Left ventricle myocardium superior (tissue), 1 donor: ENCODE results near the gene PIK3C2B. TPM values are rescaled to one million over a fixed set of nuclear protein-coding genes. Genes with fewer than 3 reads are reported as not detected.
A peak's percentile ranks its signal among the peaks of the same experiment; 100 is the strongest.
"Not testable (repeated sequence)": the region's sequence is repeated elsewhere in the genome, so short reads cannot be mapped to it uniquely, and the experiment has no call there.

Experiments
- ATAC-seq: fragments of 200-7000 bp; cut with Tn5 transposase; one replicate; pipeline ENCODE4 v1.9.1; 2020; ENCODE audit warnings: mild to moderate bottlenecking, moderate library complexity
- DNase-seq: peaks from one replicate; pipeline ENCODE4 v3.0.0-alpha.2; 2020
- intact Hi-C: fragments of 100-400 bp; cut with micrococcal nuclease; formaldehyde crosslinking; loops from one replicate; pipeline ENCODE4 v1.11.0; 2022
- long read RNA-seq: library from polyadenylated mRNA; unstranded; transcript quantifications from one replicate; pipeline ENCODE4 v2.0.0, GENCODE V29; 2021
- total RNA-seq: library from RNA; stranded (reverse); fragmentation: NEBNext Ultra II Directional; extraction: Animal tissue kit (Norgen Biotek cat#: 25700); gene quantifications from one replicate; pipeline ENCODE4 v1.2.1, GENCODE V29; 2021
- donor health status: DM: no; HTN: yes; CAD: no; lungs with severe emphysema.

PIK3C2B gene, protein sequence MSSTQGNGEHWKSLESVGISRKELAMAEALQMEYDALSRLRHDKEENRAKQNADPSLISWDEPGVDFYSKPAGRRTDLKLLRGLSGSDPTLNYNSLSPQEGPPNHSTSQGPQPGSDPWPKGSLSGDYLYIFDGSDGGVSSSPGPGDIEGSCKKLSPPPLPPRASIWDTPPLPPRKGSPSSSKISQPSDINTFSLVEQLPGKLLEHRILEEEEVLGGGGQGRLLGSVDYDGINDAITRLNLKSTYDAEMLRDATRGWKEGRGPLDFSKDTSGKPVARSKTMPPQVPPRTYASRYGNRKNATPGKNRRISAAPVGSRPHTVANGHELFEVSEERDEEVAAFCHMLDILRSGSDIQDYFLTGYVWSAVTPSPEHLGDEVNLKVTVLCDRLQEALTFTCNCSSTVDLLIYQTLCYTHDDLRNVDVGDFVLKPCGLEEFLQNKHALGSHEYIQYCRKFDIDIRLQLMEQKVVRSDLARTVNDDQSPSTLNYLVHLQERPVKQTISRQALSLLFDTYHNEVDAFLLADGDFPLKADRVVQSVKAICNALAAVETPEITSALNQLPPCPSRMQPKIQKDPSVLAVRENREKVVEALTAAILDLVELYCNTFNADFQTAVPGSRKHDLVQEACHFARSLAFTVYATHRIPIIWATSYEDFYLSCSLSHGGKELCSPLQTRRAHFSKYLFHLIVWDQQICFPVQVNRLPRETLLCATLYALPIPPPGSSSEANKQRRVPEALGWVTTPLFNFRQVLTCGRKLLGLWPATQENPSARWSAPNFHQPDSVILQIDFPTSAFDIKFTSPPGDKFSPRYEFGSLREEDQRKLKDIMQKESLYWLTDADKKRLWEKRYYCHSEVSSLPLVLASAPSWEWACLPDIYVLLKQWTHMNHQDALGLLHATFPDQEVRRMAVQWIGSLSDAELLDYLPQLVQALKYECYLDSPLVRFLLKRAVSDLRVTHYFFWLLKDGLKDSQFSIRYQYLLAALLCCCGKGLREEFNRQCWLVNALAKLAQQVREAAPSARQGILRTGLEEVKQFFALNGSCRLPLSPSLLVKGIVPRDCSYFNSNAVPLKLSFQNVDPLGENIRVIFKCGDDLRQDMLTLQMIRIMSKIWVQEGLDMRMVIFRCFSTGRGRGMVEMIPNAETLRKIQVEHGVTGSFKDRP (N-terminal part only)
- total RNA-seq, result 23.6 TPM
- long read RNA-seq, partial matches to known transcripts, result 1 of 5 reads
- long read RNA-seq, other reads (novel, unspliced or antisense), result 4 of 5 reads

DNA sequence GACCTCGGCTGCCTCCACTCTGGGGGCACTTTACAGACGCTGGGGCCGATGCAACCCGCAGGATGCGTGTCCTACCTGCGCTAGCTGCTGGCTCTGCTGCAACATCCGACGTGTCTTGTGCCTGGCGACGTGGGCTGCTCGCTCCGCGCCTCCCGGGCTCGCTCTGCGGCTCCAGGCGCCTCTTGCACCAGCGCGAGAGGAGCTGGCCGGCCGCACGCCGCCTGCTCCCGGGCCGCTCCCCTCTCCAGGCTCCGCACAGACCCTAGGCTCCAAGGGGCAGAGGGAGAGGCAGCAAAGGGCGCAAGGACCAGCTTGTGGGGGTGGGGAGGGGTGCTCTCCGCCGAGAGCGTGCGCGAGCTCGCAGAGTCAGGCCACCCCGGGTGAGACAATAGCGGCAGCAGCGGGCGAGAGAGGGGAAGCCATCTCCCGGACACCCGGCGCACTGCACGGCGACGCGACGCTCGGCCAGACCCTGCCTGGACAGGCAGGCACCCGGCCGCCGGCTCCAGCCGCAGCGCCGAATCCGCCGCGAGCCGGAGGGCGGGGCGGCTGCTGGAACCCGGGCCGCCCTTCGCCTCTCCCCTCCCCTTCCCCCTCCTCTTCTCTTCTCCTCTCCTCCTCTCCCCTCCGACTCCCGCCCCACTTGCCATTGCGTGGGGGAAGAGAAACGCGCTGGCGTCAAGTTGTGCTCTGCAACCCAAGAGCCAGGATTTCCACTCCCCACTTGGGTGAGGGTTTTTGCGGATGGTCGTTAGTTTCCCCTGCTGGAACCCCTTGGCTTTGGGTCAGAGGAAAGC is at the start of gene PIK3C2B:
Gene PIK3C2B, minus strand, starts transcription at position 525 of the 797 bp plus-strand sequence. CDS start 25,003 bp downstream, outside the sequence.
- ATAC-seq (peak; percentile 96), DNase-seq (peak; percentile 91)
- intact Hi-C loops, result no loop called here

DNA sequence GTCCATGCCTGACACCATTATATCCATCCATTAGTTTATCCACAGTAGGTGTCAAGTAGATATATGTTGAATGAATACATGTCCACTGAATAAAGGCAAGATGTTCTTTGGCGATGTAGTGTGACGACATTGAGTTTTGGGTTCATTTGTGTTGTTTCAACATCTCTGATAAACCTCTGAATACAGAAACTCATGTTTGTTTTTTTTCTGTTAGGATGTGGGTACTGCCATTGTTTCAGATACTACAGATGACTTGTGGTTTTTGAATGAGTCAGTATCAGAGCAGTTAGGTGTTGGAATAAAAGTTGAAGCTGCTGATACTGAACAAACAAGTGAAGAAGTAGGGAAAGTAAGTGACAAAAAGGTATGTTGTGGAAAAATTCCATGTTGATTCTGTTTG is 49.7 kb upstream of the PIK3C2B start:
- no peak for ATAC-seq

DNA sequence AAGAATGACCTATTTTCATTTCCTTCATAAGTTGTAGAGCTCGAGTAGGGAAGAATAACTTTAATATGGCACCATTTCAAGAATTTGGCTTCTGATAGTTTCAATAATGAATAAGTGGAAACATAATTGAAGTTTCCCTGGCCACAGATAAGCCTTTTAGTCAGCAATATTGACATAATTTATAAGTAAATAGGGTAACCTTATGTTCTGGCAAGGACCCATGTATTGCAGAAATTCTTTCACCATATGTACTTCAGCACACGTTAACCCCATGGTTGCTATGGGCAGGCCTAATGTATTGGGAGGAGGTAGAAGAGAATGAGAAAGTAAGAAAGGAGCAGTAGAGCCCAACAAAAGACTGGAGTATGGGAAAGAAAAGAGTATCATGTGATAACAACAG is 47.0 kb upstream of the PIK3C2B start:
- intact Hi-C loops, result no loop called here
- ATAC-seq, result no peak
- DNase-seq, result no peak

More for the DNA sequence above, 49.7 kb upstream of the PIK3C2B start:
- intact Hi-C loops, result no loop called here
- no peak for DNase-seq

DNA sequence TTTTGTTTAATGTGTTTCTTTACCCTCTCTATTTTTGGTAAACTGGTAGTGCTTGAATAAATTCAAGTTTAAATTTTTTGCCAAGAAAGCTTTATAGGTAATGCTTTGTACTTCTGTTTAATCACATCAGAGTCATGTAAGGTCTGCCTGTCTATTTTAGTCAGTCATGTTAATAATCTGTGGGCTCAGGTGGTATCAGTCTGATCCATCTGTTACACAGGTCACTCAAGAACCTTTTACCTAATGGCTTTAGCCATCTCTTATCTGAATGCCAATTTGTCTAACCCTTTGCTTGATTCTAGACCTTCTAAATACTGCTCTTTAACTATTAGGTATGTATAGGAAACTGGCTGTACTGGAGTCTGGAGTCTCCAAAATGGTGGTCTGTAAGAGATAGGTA is 38.2 kb upstream of the PIK3C2B start:
- no peak for DNase-seq
- intact Hi-C loops, result no loop called here
- ATAC-seq, result no peak

DNA sequence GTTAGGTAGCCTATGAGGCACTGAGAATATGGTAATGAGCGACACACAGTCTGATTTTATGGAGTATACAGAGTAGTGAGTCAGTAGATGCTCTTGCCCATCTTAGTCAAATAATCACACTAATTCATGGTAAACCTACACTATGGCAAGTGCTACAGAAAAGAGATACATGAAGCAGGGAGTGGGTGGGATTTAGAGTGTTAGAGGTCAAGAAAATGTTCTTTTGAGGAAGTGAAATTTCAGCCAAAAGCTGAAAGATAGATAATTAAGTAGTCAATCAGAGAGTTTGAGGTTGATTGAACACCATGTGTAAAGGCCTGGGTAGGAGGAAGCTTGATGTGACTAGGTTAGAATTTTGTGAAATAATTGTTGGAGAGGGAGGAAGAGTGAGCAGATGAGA is 36.3 kb upstream of the PIK3C2B start:
- intact Hi-C loops, result no loop called here
- no peak for DNase-seq
- ATAC-seq, result no peak

DNA sequence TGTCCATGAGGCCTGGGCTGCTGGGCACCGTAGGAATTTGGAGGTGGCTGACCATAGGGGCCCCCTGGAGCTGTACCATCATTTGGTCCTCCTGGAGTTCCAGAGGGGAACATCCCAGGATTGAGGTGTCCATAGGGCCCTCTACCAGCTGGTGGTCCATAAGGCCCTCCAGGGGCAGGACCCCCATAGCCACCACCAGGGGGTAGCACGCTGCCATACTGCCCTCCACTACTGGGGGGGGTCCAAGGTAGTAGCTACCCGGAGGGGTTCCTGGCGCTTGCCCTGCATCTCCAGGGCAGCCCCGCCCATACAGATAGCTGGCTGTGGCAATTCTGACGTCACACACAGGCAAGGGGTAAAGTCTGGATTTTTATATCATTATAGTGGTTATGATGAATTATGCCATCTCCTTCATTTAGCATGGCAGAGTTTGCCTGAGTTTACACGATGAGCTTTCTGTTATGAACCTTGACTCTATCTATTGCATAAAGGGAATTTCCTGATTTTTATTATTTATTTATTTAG is 34.8 kb upstream of the PIK3C2B start:
- no peak for DNase-seq
- peak; percentile 24 for ATAC-seq
- intact Hi-C loops, result no loop called here

DNA sequence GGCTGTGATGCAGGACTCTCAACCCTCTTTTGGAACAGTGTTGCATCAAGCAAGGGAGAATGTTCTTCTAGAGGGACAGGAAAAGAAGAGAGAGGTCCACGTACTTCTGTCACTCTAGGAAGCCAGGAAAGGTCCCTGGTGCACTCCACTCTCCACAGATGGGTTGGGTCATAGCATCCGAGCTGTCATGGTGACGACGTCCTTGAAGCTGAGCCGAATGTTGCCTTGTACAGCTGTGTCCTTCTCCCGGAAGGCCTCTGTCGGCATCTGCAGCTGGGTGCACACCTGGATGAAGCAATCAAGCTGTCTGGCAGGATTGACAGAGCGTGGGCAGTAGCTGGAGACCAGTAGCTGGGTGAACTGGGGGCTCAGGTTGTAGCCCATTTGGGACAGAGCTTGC is 34.1 kb upstream of the PIK3C2B start:
- peak; percentile 39 for ATAC-seq
- intact Hi-C loops, result no loop called here
- DNase-seq, result no peak

DNA sequence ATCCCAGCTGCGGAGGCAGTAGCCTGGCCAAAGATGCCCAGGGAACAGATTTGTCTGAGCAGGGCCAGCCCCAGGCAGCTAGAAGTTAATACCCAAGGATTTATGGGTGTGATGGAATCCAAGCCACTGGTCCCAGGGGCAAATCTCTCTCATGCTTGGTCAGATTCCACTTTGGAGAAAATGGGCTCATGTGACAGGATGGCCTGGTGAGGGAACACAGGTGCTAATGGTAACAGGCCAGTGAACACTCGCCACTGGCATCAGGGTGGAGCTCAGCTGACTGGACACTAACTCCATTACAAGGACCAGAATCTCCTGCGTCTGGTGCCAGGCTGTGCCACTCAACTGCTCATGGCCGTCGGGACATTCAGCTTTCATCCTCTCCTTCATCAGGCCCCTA is 33.6 kb upstream of the PIK3C2B start:
- ATAC-seq (peak; percentile 23), DNase-seq (no peak)
- intact Hi-C loops, result no loop called here

DNA sequence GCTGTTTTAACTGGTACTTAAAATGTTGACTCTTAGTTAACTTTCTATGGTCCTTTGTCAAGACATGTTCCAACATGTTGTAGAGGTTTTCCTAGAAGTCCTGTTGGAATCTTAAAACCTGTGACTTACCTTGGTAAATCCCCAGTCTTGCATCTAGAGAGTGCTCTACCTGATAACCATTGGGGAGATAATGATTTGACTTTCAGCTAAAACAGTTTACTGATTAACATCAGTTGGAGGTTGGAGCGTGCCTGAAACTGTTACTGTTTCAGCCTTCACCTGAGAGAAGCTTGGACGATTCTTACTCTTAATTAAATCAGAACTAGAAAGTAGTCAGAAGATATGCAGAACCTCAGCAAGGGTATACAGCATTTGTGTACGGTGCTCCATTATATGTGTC is 30.4 kb upstream of the PIK3C2B start:
- DNase-seq (no peak), ATAC-seq (no peak)
- intact Hi-C loops, result no loop called here

DNA sequence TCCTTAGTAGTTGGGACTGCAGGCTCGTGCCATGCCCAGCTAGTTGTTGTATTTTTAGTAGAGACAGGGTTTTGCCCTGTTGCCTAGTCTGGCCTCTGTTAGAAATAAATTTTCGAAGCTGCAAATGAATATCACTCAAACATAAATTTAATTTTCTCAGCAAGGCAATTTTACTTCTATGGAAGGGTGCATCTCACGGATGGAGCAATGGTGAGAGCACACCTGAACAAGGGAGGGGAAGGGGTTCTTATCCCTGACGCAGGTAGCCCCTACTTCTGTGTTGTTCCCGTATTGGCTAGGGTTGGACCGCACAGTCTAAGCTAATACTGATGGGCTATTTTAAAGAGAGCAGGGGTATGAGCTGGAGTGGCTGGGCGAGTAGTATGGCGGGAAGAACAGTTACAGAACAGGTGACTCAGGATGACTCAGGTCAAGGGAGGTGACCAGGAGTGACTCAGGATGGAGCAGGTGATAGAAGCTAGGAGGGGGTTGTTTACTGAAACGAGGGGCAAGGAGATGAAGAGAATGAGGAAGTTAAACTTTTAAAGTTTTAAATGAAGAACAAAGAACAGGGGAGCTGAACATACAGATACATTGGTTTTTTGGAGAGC is 29.1 kb upstream of the PIK3C2B start:
- ATAC-seq (no peak), DNase-seq (no peak)
- intact Hi-C loops, result no loop called here

DNA sequence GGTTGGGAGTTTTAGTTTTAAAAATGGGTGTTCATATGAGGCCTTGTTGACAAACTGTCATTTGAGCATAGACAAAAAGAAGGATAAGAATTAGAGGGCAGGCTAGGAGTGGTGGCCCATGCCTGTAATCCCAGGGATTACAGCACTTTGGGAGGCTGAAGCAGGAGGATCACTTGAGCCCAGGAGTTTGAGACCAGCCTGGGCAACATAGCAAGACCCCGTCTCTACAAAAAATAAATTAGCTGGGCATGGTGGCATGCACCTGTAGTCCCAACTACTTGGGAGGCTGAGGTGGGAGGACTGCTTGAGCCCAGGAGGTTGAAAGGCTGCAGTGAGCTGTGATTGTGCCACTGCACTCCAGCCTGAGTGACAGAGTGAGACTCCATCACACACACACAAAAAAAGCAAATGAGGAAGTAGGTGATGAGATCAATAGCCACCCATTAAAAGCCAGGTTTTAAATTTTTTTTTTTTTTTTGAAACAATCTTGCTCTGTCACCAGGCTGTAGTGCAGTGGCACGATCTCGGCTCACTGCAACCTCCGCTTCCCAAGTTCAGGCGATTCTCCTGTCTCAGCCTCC is 27.4 kb upstream of the PIK3C2B start:
- intact Hi-C loops, DNase-seq: not testable (repeated sequence)

DNA sequence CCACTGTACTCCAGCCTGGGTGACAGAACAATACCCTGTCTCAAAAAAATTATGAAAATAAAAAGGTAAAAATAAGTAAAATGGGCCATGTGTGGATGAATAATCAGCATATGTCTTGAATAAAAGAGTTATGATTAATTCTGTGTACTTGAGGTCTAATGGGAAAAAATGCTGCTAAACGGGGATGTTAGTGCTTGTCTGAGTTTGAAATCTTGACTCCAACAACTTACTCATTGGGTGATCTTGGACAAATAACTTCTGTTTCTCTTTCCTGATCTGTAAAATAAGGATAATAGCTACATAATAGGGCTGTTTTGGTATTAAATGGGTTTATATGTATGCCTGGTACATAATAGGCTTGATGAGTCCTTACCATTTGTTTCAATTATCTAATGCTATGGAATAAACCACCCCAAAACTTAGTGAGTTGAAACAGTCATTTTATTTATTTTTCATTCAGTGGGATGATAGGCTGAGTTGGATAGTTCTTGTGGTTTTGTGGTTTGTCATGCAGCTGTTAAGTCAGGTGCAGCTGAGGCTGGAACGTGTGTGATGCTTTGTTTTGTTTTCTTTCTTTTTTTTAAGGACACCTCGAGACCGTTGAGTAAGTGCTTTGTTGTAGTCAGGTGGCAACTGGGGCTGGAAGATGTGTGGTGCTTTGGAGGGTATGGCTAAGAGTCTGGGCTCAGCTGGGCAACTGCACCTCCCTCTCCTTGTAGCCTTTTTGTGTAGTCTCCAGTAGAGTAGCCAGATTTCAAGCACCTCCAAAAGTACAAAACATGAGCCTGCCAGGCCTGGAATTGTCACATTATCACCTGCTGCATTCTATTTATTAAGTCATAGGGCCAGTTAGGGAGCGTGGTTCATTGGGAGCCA is 26.5 kb upstream of the PIK3C2B start:
- DNase-seq, result no peak
- ATAC-seq, result peak; percentile 65
- intact Hi-C loops, result no loop called here

More for the DNA sequence above, 27.4 kb upstream of the PIK3C2B start:
- ATAC-seq, result not testable (repeated sequence)

DNA sequence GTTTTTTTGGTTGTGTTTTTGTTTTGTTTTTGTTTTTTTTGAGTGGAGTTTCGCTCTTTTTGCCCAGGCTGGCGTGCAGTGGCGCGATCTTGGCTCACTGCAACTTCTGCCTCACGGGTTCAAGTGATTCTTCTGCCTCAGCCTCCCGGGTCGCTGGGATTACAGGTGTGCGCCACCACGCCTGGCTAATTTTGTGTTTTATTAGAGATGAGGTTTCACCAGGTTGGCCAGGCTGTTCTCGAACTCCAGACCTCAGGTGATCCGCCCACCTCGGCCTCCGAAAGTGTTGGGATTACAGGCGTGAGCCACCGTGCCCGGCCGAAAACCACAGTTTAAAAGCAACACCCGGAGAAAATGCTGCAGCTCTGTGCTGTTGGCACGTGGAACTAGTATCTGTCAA is 22.8 kb upstream of the PIK3C2B start:
- DNase-seq, ATAC-seq, intact Hi-C loops: not testable (repeated sequence)

DNA sequence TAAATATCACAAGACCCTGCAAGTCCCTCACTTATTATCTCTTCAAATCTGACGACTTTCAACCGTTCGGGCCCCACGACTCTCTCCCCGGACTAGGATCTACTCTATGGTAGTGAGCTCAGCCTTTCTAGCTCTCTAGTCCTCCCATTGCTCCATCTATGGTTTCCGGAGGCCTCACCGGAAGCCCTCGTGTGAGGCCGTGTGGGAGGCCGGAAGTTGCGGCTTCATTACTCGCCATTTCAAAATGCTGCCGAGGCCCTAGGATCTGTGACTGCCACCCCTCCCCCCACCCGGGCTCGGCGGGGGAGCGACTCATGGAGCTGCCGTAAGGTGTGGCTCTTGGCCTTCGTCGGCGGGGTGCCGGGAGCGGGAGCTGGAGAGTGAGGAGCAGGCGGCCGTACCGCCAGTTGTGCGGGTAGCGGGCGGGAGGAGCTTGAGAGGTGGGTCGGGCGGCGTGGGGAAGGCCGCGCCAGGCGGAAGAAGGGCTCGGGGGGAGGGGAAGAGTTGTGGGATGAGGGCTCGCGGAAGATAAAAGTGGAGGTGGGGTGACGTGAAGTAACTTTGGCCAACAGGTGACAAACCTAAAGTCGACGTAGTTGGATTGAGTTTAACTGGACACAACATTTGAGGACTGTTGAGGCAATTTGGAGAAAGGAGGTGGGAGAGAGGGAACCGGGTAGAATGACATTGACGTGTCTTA is 21.7 kb upstream of the PIK3C2B start, which contains the start of gene MDM4:
Gene MDM4, plus strand, starts transcription at position 227 of the 700 bp plus-strand sequence. CDS start 9,113 bp downstream, outside the sequence.
- peak; percentile 98 for ATAC-seq
- peak; percentile 92 for DNase-seq
- intact Hi-C loops, result no loop called here

DNA sequence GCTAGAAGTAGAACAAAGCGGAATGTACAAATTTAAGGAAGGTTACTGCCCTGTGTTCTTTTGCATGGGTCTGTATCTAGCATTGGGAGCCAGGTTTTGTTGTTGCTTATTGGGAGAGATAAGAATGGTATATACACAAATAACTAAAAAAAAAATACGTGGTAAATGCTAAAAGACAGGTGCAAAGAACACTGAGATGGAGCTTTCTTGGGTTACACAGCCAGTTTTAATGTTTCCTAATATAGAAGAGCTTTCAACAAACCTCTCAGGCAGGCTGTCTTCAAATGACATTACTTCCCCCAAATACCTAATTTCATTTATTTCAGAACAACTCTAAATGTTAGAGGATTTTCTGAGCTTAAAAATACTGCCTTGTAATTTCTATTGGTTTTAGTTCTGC is 20.2 kb upstream of the PIK3C2B start:
- ATAC-seq (no peak), DNase-seq (no peak)
- intact Hi-C loops, result no loop called here

DNA sequence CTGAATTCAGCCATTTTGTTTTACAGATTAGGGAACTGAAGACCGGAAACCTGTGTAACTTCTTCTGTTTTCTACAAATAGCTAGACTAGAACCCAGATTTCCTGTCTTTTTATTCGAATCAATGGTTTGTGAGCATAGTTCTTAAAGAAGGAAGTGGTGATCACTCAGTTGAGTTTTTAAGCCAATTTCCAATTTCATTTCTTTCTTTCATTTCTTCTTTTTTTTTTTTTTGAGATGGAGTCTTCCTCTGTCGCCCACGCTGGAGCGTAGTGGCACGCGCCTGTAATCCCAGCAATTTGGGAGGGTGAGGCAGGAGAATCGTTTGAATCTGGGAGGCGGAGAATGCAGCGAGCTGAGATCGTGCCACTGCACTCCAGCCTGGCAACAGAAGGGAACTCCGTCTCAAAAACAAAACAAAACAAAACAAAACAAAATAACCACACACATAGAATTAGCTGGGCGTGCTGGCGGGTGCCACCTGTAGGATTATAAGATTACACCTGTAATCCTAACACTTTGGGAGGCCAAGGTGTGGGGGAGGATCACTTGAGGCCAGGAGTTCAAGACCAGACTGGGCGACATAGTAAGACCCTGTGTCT is 18.6 kb upstream of the PIK3C2B start:
- intact Hi-C loops, result no loop called here
- no peak for DNase-seq
- no peak for ATAC-seq
